Activated CD8-positive, alpha-beta memory T cell treated with anti-CD3 and anti-CD28 coated beads for 1 hour (primary cell): ENCODE measurements around the gene ETAA1.

Experiments
- DNase-seq, 2 donors: peaks; one replicate each; pipeline ENCODE4 v3.0.0-alpha.2; 2020; ENCODE audit warnings: low read depth in 1 of 2; ENCODE audit errors: extremely low read depth in 1 of 2

ETAA1 gene

DNA sequence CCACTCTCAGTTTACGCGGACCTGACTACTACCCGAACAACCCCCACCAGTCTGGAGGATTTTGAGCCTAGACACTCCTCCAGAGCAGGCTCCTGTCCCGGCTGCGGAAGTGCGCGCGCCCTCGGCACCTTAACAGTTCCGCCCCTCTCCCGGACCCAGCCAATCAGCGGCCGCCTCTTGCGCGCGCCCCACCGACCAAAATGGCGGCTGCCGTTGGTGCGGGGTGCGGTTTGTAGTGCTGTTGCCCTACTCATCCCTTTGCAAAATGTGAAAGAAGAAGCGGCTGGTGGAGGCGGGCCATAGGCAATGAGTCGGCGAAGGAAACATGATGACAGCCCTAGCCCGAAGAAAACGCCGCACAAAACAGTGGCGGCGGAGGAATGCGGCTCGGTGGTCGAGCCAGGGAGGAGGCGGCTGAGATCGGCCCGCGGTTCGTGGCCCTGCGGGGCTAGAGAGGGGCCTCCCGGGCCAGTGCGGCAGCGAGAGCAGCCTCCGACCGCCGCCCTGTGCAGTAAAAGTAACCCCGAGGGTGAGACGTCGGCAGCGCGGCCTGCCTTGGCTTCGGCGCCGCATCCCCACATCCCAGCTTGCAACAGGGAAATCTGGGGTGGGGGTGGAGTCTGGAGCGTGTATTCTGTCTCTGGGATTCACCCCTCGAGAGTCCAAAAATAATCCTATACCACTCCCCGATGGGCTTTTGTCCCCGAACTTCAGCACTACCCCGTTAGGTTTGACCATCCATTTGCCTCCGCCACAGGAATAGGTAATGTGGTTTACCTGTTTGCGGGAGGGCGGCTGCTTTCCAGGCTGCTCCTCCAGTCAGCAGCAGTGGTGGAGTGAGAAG, at the start of gene ETAA1:
Gene ETAA1, plus strand, starts transcription at position 191 of the 844 bp plus-strand sequence. Its CDS starts 116 bp downstream, at position 307.
- peak; percentile 80 to 88 for DNase-seq

DNA sequence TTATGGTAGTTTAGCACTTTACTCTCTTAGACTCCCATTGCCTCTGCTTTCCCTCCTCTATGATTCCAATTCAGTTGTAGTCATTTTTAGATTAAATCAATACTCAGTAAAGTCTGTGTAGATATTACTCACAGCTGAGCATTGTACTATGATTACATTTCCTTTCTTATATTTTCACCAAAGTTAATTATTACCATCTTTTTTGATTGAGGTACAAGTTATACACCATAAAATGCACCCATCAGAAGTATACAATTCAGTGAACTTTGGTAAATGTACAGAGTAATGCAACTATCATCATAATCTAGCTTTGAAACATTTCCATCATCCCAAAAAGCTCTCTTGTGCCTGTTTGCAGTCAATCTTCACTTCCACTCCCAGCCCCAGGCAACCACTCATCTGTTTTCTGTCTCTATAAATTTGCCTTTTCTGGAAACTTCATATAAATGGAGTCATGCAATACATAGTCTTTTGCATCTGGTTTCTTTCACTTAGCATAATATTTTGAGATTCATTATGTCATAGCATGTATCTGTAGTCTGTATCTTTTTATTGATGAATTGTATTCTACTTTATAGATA, 30.2 kb upstream of the ETAA1 start:
- no peak for DNase-seq

DNA sequence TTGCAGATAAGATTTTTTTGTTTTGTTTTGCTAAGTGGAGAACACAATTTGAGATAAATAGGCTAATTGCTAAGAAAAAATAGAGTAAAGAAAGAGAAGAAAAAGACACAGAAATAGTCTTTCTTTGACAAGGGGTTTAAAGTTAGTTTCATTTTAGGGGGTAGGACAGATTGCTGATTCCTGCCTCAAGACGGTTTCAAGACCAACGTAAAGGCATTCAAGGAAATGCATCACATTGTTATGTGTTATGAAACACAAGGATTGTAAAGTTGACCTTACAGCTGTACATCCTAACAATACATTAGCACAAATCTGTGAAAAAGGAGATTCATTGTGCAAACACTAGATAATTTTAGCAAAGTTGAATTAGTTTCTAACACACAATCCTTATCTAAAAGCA, 22.7 kb upstream of the ETAA1 start:
- DNase-seq, result no peak

DNA sequence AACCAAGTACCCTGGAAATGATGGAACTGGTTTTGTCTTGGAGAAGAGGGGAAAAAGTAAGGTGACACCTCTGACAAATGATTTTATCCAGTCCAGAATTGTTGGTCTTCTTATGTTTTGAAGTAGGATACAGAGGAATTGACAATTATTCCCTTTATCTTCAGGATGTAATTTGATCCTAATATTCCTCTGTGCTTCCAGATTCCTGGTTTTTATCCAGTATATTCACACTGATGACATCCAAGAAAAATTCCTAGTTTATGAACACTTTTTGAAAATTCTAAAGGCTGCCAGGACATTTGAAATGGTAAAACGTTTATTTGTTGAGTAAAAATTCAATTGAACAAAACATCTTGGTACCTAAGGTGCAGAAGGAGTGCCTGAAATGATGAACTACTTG, 22.2 kb upstream of the ETAA1 start:
- DNase-seq, result no peak

DNA sequence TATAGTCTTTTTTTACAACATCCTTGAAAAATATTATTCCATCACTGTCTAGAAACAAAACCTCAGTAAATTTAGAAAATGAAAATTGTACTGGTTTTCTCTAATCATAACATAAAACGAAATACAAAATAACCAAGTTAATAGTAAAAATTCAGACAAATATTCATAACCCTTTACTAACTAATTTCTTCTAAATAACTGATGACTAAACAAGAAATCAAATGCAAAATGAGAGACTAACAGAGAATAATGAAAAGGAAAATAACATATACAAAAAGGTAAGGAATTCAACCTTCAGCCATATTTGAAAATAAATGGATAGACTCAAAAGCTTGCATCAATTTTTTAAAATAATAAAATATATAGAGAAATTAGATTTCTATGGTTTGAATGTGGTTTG, 18.6 kb upstream of the ETAA1 start:
- DNase-seq, result no peak

DNA sequence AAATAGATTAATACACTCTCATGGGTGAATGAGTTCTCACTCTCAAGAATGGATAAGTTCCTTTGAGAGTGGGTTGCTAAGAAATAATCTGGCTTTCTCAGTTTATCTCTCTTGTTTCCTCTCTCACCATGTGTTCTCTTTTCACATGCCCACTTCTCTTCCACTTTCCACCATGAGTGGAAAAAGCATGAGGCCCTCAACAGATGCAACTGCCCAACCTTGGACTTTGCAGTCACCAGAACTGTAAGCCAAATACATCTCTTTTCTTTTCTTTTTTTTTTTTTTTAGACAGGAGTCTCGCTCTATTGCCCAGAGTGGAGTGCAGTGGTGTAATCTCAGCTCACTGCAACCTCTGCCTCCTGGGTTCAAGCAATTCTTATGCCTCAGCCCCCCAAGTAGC, 18.1 kb upstream of the ETAA1 start:
- DNase-seq, result no peak

DNA sequence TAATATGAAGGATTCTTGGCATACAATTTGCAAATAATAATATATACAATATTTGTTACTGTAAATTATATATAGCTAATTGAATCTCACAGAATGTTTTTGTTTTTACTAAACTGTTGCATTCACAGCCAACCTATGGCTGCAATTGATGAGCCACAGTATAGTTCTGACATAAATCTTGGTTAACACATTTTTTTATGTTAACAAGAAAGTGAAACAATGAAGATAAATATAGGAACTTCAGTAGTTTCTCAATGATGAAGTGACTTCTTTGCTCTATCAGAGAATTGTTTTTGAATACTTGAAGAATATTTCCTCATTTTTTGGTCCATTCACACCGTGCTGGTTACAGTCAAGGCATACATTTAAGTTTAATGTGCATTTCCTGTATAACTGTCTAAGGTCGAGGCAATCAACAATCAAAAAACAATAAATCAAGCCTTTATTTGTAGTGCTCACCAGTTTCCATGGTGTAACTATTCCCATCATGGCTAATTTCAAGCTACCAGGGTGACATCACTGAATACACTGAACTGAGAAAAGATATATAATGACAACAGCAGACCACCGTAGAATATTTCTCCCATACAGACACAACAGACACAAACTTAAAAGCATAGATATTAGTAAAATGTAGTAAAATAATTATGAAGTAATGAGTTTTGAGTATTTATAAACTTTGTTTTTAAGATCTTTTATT, 12.9 kb upstream of the ETAA1 start:
- no peak for DNase-seq

DNA sequence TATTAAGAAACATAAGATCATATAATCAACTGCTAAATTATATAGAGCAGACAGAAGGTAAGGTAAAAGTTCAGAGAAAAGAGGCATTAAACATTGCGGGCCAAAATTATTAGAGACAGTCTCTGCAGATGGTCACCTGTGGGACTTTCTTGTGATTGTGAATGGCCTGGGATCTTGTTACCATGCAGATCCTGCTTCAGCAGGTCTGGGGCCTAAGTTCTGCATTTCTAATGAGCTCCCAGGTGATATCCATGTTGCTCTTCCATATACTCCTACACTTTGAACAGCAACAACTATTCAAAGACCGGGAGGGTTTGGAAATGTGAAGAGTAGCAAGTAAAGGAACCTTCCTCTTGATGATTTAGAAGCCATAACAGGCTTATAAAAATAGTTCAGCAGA, 8.5 kb upstream of the ETAA1 start:
- no peak for DNase-seq

DNA sequence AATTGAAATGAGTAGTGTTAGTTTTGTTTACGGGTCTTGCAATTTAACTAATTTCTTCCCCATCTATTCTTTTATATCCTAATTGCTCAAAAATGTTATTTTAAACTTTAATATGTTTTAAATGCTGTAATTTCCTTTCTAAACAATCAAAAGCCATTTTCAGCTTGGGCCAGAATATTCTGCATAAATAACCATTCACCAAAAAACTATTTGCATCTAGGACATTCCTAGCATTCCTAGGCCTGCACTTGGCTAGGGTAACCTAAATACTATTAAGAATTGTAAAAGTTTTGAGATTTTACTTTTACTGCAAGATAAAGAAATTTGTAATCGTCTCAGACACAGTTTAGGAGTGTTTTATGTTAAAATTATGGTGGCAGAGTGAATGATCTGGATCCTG, 7.8 kb upstream of the ETAA1 start:
- DNase-seq, result no peak

DNA sequence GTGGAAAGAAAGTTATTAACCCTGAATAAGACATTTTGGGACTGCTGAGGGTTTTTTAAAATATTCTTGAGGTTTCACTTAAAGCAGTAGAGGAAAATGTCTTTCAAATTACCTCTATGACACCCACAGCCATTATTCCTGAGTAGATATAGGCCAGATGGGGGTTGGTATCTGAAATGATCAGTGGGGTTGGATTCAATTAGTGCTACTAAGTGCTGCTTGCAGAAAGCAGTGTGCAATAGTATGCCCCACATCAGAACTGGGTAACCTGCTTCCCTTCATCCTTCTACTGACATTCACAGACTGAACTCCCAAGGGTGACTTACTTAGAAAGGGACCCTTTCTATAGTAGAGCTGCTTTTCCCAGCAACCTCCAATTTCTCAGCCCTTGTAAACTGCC, 7.3 kb upstream of the ETAA1 start:
- no peak for DNase-seq

DNA sequence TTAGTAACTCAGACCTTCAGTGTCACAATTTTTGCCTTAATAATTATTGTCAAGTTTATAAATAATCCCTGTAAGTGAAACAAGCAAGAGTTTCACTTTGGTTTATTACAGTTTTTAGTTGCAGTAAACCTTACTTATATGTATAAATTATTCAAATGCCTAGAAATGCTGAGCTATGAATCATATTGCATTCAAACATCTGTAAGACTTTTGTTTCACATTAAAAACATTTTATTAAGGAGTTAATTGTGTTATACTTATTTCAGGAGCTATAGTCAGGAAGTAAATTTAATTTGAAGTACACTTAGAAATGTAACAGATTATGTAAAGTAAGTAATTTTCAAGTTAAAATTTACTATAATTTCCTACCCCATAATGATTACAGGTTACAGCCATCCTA, 3.9 kb upstream of the ETAA1 start:
- no peak for DNase-seq

DNA sequence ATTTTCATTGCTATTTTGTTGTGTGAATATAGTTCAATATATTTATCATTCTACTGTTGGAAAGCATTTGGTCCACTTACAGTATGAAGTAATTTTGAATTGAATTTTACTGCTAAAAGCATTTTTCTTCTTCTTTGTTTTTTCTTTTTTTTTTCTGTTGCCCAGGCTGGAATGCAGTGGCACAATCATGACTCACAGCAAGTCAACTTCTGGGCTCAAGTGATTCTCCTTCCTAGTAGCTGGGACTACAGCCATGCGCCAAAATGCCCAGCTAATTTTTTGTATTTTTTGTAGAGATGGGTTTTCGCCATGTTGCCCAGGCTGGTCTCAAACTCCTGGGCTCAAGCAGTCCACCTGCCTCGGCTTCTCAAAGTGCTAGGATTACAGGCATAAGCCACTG, 2.4 kb upstream of the ETAA1 start:
- DNase-seq, result no peak

DNA sequence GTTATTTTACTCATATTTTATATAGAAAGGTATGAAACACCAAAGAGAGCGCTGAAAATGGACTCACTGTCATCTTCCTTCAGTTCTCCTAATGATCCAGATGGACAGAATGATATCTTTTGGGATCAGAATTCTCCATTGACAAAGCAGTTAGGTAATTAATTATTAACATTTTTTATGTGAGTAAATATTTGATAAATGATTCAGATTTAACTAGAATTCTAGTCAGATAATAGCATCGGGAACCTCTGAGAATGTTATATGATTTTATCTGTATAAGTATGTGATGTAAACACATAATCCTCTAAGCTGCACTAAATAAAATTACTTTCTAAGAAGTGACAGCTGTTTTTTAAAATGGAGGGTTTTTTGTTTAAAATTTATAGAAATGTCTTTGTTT, 2.0 kb downstream of the ETAA1 start:
- no peak for DNase-seq

DNA sequence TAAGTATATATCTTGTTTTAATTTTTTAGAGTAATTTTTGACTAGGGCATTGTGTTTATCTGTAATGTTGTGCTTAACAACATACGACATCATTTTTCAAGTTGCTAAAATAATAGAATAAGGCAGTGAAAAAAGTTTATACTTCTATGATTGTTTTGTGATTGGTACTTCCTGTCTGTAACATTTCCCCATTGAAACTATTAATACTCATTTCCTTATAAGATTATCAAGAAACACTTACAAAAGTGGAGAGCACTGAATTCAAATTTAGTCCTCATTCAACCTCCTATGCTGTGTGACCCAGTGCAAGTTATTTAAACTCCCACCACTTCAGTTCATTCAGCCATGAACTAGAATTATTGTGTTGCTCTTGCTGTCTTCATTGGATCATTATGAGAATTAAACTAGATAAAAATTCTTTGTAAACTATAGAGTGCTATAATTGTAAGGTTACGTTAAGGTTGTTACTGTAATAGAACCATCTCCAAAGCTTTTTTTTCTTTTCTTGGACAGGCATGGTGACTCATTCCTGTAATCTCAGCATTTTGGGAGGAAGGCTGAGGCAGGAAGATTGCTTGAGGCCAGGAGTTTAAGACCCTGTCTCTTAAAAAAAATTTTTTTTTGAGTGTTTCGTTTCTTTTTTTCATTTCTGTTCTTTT, 2.8 kb downstream of the ETAA1 start:
- DNase-seq, result no peak

DNA sequence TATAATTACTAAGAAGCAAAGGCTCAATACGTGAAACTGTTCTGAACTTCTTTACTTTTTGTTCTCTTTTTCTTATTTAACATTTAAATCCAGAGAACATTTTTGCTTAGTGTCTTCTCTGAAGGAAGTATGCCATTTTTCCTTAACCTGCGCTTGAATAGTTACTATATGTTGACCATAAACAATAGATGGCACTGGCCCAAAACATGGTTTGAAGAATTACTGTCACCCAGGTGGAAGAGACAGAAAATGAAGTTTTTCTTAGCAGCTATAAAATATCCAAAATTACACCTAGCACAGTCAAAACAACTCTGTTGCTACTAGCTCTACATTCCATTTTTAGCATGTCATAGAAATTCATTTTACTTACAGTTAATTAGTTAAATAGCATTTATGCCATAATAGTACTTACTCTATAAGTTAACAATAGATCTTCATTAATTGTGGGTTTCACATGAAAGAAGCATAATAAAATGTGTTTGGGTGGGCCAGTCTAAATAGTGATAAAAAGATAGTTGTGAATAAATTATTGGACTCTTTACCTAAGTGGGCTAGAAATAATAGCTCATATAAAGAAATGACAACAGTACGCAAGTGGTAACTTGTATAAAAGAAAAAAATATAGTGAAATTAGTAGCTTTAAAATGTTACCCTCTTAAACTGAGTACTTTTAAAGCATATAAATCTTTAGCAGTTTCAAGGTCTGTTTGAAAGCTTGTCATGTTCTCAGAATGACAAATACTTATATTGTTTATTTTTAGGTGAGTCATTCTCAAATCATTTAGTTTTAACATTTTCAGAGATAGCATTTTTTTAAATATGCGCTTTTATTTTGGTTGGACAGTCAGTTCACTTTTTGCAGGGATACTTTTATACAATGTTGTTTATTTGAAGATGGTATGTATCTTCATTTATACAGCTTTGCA, 3.7 kb downstream of the ETAA1 start:
- DNase-seq, result no peak

DNA sequence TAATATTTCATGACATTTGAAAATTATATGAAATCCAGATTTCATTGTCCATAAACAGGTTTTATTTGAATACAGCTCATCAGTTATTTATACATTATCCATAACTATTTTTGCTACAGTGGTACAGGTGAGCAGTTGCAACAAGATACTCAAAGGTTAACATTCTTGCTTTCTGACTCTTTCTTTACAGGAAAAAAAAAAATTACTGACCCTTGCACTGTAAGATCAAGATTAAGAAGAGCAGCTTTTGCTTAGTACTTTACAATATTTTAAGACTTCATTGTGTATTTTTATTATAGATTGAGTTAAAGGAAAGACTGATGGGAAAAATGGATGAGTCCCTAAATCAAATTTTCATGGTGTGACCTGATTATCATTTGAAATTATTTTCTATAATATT, 11.2 kb downstream of the ETAA1 start:
- no peak for DNase-seq

DNA sequence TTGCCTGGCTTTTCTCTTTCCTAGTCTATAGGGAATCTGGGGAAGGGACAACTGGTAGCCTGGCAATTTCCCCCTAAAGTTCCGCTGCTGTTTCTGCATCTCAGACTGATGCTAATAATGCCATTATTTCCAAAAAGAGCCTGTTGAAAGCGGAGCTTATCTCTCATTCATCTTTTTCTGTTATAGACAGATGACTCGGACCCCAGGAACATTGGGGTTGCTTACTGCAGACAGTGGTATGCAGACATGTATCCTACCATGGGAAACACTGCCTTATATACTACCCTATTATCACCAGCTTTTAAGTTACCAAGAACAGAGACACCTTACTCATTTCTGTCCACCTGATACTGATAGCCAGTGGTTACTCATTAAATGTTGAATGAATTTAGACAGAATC, 15.3 kb downstream of the ETAA1 start:
- DNase-seq, result no peak

DNA sequence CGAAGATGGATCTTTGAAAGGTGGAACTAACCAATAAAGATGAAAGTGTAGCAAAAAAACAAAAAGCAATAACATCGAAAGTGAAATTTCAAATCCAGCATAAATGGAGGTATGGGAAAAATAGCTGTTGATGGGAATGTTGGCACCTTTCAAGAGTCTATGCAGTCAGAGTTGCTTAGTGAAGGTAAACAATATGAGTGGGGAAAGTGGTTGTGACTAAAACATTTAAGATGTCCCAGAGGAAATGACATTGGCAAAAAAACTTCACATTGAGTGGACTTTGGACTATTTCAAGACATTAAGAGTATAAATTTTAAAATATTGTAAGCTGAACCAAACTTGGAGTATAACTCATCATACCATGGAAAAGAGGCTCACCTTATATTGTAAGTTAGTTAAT, 17.7 kb downstream of the ETAA1 start:
- no peak for DNase-seq

DNA sequence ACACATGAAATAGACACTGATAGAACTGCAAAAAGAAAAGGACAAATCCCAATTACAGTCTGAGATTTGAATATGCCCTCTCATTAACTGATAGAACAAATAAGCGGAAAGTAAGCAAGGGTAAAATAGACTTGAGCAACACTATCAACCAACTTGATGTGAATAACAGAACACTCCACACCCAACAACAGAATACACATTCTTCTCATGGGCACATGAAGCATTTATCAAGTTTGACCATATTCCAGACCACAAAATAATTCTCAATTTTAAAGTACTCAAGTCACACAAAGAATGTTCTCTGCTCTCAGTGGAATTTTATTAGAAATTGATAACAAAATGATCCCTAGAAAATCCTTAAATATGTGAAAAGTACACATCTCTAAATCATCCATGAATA, 19.0 kb downstream of the ETAA1 start:
- no peak for DNase-seq

DNA sequence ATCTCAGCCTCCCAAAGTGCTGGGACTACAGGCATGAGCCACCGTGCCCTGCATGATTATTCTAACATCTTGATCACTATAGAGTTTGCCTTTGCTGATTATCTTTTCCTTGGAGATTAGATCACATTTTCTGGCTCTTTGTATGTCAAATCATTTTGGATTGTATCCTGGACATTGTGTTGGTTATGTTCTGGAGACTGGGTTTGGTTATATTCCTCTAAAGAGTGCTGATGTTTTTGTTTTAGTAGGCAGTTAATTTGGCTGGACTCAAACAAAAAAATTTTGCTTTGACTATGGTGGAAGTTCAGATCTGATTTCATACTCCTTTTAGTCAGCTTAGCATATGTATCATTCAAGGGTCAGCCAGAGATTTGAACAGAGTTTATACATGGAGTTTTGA, 26.4 kb downstream of the ETAA1 start:
- no peak for DNase-seq

DNA sequence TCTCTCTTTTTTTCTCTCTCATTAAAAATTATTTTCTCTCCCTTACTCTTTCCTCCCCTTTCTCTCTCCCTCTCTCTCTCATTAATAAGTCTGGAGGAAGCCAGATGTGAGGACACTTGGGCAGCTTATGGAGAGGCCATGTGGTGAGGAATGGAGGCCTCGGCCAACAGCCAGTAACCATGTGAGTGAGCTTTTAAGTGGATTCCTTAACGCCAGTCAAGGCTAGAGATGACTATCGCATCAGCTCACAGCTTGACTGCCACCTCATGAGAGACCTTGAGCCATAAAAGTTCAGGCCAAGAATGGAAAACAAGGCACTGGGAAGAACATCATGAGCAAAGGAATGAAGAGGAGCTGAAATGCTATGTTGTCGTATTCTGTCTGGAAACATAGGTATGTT, 39.1 kb downstream of the ETAA1 start:
- DNase-seq, result no peak
